ENCODE results near the gene SDR42E2.
"Not testable (repeated sequence)": the region's sequence is repeated elsewhere in the genome, so short reads cannot be mapped to it uniquely, and the experiment has no call there.

Gene SDR42E2

GRCh38 chr16:22191532-22192260 is 29.4 kb downstream of the SDR42E2 start:
- Histone ChIP-seq H2AFZ (ENCODE audit: low read length, unreplicated experiment) (peak overlapping the region; percentile 27), H3K27ac (ENCODE audit: low read depth, low read length) (peak overlapping the region; percentile 90), H3K79me2 (ENCODE audit: control insufficient read depth, insufficient read depth, low read length, unreplicated experiment) (no peaks in the 10 kb centered on the region), H3K4me1 (ENCODE audit: control insufficient read depth, insufficient read depth, low read length, unreplicated experiment) (peaks cover 19% of the 10 kb centered on the region), H3K4me3 (ENCODE audit: low read depth, low read length) (peak overlapping the region; percentile 72), H3K36me3 (ENCODE audit: insufficient read depth, low read length) (no peaks in the 10 kb centered on the region), H3K27me3 (ENCODE audit: insufficient read depth, low read length) (no peaks in the 10 kb centered on the region)

GRCh38 chr16:22192261-22193062 is 30.2 kb downstream of the SDR42E2 start:
- Histone ChIP-seq H3K4me1 (ENCODE audit: control insufficient read depth, insufficient read depth, low read length, unreplicated experiment) (peaks cover 19% of the 10 kb centered on the region), H3K4me3 (ENCODE audit: low read depth, low read length) (peak overlapping the region; percentile 72), H3K79me2 (ENCODE audit: control insufficient read depth, insufficient read depth, low read length, unreplicated experiment) (no peaks in the 10 kb centered on the region), H2AFZ (ENCODE audit: low read length, unreplicated experiment) (peak overlapping the region; percentile 41), H3K36me3 (ENCODE audit: insufficient read depth, low read length) (no peaks in the 10 kb centered on the region), H3K27me3 (ENCODE audit: insufficient read depth, low read length) (no peaks in the 10 kb centered on the region), H3K27ac (ENCODE audit: low read depth, low read length) (peak overlapping the region; percentile 90)

GRCh38 chr16:22193063-22193411 is 30.7 kb downstream of the SDR42E2 start:
- Histone ChIP-seq H3K4me3 (ENCODE audit: low read depth, low read length) (peak overlapping the region; percentile 72), H3K27ac (ENCODE audit: low read depth, low read length) (peak overlapping the region; percentile 90), H3K36me3 (ENCODE audit: insufficient read depth, low read length) (no peaks in the 10 kb centered on the region), H2AFZ (ENCODE audit: low read length, unreplicated experiment) (peak overlapping the region; percentile 41), H3K79me2 (ENCODE audit: control insufficient read depth, insufficient read depth, low read length, unreplicated experiment) (no peaks in the 10 kb centered on the region), H3K27me3 (ENCODE audit: insufficient read depth, low read length) (no peaks in the 10 kb centered on the region), H3K4me1 (ENCODE audit: control insufficient read depth, insufficient read depth, low read length, unreplicated experiment) (peaks cover 19% of the 10 kb centered on the region)

- Histone ChIP-seq H3K79me2 (ENCODE audit: control insufficient read depth, insufficient read depth, low read length, unreplicated experiment) (no peaks in the 10 kb centered on the region), H3K27ac (ENCODE audit: low read depth, low read length) (no peak overlapping the region), H3K4me1 (ENCODE audit: control insufficient read depth, insufficient read depth, low read length, unreplicated experiment) (peaks cover 22% of the 10 kb centered on the region), H3K4me3 (ENCODE audit: low read depth, low read length) (no peak overlapping the region), H2AFZ (ENCODE audit: low read length, unreplicated experiment) (no peak overlapping the region), H3K27me3 (ENCODE audit: insufficient read depth, low read length) (no peaks in the 10 kb centered on the region), H3K36me3 (ENCODE audit: insufficient read depth, low read length) (no peaks in the 10 kb centered on the region)
Observed at GRCh38 chr16:22194707-22195444, 32.6 kb downstream of the SDR42E2 start.

- peaks cover 24% of the 10 kb centered on the region for H3K4me1 ChIP-seq (ENCODE audit: control insufficient read depth, insufficient read depth, low read length, unreplicated experiment)
- H2AFZ ChIP-seq (ENCODE audit: low read length, unreplicated experiment), result no peak overlapping the region
- no peaks in the 10 kb centered on the region for H3K27me3 ChIP-seq (ENCODE audit: insufficient read depth, low read length)
- no peak overlapping the region for H3K4me3 ChIP-seq (ENCODE audit: low read depth, low read length)
- no peaks in the 10 kb centered on the region for H3K79me2 ChIP-seq (ENCODE audit: control insufficient read depth, insufficient read depth, low read length, unreplicated experiment)
- no peaks in the 10 kb centered on the region for H3K36me3 ChIP-seq (ENCODE audit: insufficient read depth, low read length)
- H3K27ac ChIP-seq (ENCODE audit: low read depth, low read length), result no peak overlapping the region
Observed at GRCh38 chr16:22195445-22195694, 33.1 kb downstream of the SDR42E2 start.

GRCh38 chr16:22195695-22196558 is 33.6 kb downstream of the SDR42E2 start:
- H3K4me1 ChIP-seq (ENCODE audit: control insufficient read depth, insufficient read depth, low read length, unreplicated experiment), result peaks cover 24% of the 10 kb centered on the region
- peak overlapping the region; percentile 85 for H2AFZ ChIP-seq (ENCODE audit: low read length, unreplicated experiment)
- no peaks in the 10 kb centered on the region for H3K79me2 ChIP-seq (ENCODE audit: control insufficient read depth, insufficient read depth, low read length, unreplicated experiment)
- H3K4me3 ChIP-seq (ENCODE audit: low read depth, low read length), result peak overlapping the region; percentile 79
- H3K27me3 ChIP-seq (ENCODE audit: insufficient read depth, low read length), result no peaks in the 10 kb centered on the region
- H3K27ac ChIP-seq (ENCODE audit: low read depth, low read length), result no peak overlapping the region
- no peaks in the 10 kb centered on the region for H3K36me3 ChIP-seq (ENCODE audit: insufficient read depth, low read length)

GRCh38 chr16:22196559-22197168 is 34.4 kb downstream of the SDR42E2 start:
- not testable (repeated sequence) for H2AFZ ChIP-seq (ENCODE audit: low read length, unreplicated experiment); H3K27ac ChIP-seq (ENCODE audit: low read depth, low read length); H3K27me3 ChIP-seq (ENCODE audit: insufficient read depth, low read length); H3K79me2 ChIP-seq (ENCODE audit: control insufficient read depth, insufficient read depth, low read length, unreplicated experiment); H3K36me3 ChIP-seq (ENCODE audit: insufficient read depth, low read length)
- Histone ChIP-seq H3K4me3 (ENCODE audit: low read depth, low read length) (peak overlapping the region; percentile 79; the same call in 1 of the 2 replicates), H3K4me1 (ENCODE audit: control insufficient read depth, insufficient read depth, low read length, unreplicated experiment) (peaks cover 23% of the 10 kb centered on the region)

- peak overlapping the region; percentile 85 for H2AFZ ChIP-seq (ENCODE audit: low read length, unreplicated experiment)
- H3K79me2 ChIP-seq (ENCODE audit: control insufficient read depth, insufficient read depth, low read length, unreplicated experiment), result no peaks in the 10 kb centered on the region
- H3K36me3 ChIP-seq (ENCODE audit: insufficient read depth, low read length), result no peaks in the 10 kb centered on the region
- H3K4me3 ChIP-seq (ENCODE audit: low read depth, low read length), result no peak overlapping the region
- peak overlapping the region; percentile 69 for H3K27ac ChIP-seq (ENCODE audit: low read depth, low read length)
- H3K4me1 ChIP-seq (ENCODE audit: control insufficient read depth, insufficient read depth, low read length, unreplicated experiment), result peaks cover 14% of the 10 kb centered on the region
- H3K27me3 ChIP-seq (ENCODE audit: insufficient read depth, low read length), result no peaks in the 10 kb centered on the region
Observed at GRCh38 chr16:22198547-22199293, 36.4 kb downstream of the SDR42E2 start.

GRCh38 chr16:22202261-22202637 is 39.9 kb downstream of the SDR42E2 start:
- no peak overlapping the region for H2AFZ ChIP-seq (ENCODE audit: low read length, unreplicated experiment)
- H3K79me2 ChIP-seq (ENCODE audit: control insufficient read depth, insufficient read depth, low read length, unreplicated experiment), result peaks cover 6% of the 10 kb centered on the region
- H3K4me3 ChIP-seq (ENCODE audit: low read depth, low read length), result no peak overlapping the region
- H3K27ac ChIP-seq (ENCODE audit: low read depth, low read length), result no peak overlapping the region
- peaks cover 14% of the 10 kb centered on the region for H3K4me1 ChIP-seq (ENCODE audit: control insufficient read depth, insufficient read depth, low read length, unreplicated experiment)
- H3K27me3 ChIP-seq (ENCODE audit: insufficient read depth, low read length), result no peaks in the 10 kb centered on the region
- no peaks in the 10 kb centered on the region for H3K36me3 ChIP-seq (ENCODE audit: insufficient read depth, low read length)
